ENCODE results near the gene RBM28.

RBM28 gene

GRCh38 chr7:128259131-128260061, 84.3 kb downstream of the RBM28 start:
- no peak for DNase-seq (ENCODE audit: low spot score)

DNA sequence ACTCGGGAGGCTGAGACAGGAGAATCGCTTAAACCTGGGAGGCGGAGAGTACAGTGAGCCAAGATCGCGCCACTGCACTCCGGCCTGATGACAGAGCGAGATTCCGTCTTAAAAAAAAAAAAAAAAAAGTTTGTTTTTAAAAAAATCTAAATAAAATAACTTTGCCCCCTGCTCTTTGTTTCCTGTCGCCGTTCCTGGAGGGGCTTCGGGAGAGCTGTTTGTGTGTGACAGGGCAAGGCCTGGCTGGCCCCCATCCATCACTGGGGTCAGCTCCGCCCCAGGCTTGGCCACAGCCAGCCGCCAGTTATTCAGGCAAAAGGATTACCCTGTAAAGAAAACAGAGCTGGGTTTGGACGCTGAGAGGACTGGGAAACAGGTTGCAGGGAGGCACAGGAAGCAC, 86.2 kb downstream of the RBM28 start:
- no peak for DNase-seq (ENCODE audit: low spot score)

- DNase-seq (ENCODE audit: low spot score), result no peak
Measured at GRCh38 chr7:128255271-128255670, 88.4 kb downstream of the RBM28 start.

DNA sequence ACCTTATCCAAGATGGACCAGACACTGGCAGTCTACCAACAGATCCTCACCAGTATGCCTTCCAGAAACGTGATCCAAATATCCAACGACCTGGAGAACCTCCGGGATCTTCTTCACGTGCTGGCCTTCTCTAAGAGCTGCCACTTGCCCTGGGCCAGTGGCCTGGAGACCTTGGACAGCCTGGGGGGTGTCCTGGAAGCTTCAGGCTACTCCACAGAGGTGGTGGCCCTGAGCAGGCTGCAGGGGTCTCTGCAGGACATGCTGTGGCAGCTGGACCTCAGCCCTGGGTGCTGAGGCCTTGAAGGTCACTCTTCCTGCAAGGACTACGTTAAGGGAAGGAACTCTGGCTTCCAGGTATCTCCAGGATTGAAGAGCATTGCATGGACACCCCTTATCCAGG, 89.2 kb downstream of the RBM28 start:
- no peak for DNase-seq (ENCODE audit: low spot score)

- no peak for DNase-seq (ENCODE audit: low spot score)
Measured at GRCh38 chr7:128253701-128254100, 90.0 kb downstream of the RBM28 start.

DNA sequence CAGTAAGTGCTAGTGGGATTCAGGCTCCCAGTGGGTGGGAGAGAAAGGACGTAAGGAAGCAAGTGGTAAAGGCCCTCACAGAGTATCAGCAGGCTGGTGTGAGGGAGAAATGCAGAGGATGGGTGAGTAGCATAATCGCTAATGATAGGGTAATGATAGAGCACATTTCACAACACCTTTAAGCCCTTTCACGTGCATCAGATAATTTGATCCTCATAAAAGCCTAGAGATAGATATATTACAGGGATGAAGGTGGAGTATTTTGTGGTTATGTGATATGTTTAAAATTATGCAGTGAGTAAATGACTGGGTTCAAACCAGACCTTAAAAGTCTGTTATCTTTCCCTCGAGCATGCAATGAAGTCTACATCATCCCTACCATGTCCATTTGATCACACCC, 92.4 kb downstream of the RBM28 start:
- DNase-seq (ENCODE audit: low spot score), result no peak

Data from hematopoietic multipotent progenitor cell treated with erythropoietin and hydrocortisone succinate and interleukin-3 and kit ligand, for 17 days (in vitro differentiated cells).